Embryonic facial prominence (tissue), 1 donor: Measurements from ENCODE around the gene GNG8.
A peak's percentile ranks its signal among the peaks of the same experiment; 100 is the strongest.

ENCODE experiments used
- DNase-seq: peaks from one replicate; pipeline ENCODE4 v3.0.0-alpha.2; 2016; ENCODE audit errors: extremely low spot score

Gene GNG8

GRCh38 chr19:46635920-46636761 is at the start of gene GNG8:
TSS of gene GNG8 (minus strand) at chr19:46636202. CDS start at chr19:46634682, 1,520 bp downstream.
- DNase-seq: no peak

DNA sequence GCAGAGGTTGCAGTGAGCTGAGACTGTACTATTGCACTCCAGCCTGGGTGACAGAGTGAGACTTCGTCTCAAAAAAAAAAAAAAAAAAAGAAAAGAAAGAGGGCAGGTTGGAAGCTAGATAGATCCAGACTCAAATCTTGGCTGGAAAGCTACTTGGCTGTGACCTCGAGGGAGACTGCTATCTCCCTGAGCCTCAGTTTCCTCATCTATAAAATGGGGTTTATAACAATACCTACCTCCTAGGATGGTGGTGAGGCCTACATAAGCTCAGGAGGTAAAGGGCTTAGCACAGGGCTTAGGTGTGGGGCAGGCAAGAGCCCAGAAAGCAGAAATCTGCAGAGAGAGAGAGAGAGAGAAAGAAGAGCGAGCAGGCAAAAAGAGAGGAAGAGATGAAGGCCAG is 49.2 kb upstream of the GNG8 start:
- DNase-seq: no peak

DNA sequence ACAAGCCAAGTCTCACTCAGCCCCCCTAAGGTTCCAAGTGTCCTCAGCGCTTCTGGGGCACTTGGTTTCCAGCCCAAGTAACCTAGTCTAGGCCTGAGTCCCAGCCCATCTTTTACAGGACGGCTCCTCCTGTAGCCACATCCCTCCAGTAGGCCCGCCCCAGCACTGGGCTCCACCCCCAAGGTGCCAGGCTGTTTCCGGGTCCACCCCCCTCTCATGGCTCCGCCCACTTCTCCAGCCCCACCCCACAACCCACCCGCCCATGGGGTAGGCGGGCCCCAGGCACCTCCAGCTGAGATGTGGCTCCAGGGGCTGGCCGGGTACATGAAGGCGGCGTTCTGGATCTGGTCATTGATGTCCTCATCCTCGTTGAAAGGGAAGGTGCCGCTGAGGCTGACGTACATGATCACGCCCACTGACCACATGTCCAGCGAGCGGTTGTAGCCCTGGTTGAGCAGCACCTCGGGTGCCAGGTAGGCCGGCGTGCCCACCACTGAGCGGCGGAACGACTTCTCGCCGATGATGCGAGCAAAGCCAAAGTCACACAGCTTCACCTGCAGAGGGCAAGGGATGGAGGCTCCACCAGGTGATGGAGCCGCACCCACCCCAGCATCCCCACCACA is 42.2 kb upstream of the GNG8 start:
- no peak for DNase-seq

- no peak for DNase-seq
Measured at GRCh38 chr19:46674416-46675178, 38.6 kb upstream of the GNG8 start.

- DNase-seq: no peak
Measured at GRCh38 chr19:46670813-46671212, 34.8 kb upstream of the GNG8 start.

GRCh38 chr19:46668662-46669061 is 32.7 kb upstream of the GNG8 start:
- DNase-seq: no peak

GRCh38 chr19:46665072-46665471 is 29.1 kb upstream of the GNG8 start:
- DNase-seq: no peak

DNA sequence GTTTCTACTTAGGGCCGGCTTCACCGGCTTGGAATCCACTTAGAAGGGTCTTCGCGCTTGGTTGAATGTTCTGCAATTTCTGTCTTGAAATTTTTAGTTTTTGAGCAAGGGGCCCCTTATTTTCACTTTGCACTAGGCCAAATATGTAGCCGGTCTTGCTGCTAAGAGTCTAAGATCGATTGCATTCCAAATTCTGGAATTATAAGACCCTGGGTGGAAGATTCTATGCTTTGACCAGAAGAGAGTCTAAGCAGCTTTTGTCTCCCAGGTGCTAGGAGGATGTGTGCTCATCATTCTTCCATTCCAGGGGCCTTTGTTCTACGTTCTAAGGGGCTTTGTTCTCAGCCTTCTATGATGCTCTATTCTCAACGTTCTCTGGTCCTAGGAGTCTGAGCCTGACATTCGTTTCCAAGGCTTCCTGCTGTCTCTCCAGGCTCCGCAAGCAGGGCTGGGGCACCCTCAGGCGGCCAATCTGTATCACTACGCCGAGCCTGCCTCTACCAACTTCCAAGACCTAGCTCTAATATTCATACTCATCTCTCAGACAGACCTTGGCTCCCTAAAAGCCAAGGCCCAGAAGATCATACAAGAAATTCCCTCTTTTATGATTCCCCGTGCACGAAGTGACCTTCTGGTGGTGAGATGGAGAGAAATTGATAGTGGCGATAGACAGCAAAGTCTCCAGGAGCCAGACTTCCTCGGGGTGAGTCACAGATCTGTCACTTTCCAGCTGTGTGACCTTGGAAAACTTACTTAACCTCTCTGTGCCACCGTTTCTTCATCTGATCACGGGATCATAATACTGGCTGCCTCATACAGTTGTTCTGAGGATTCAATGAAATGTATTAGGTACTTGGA is 26.0 kb upstream of the GNG8 start:
- DNase-seq: peak; percentile 89

DNA sequence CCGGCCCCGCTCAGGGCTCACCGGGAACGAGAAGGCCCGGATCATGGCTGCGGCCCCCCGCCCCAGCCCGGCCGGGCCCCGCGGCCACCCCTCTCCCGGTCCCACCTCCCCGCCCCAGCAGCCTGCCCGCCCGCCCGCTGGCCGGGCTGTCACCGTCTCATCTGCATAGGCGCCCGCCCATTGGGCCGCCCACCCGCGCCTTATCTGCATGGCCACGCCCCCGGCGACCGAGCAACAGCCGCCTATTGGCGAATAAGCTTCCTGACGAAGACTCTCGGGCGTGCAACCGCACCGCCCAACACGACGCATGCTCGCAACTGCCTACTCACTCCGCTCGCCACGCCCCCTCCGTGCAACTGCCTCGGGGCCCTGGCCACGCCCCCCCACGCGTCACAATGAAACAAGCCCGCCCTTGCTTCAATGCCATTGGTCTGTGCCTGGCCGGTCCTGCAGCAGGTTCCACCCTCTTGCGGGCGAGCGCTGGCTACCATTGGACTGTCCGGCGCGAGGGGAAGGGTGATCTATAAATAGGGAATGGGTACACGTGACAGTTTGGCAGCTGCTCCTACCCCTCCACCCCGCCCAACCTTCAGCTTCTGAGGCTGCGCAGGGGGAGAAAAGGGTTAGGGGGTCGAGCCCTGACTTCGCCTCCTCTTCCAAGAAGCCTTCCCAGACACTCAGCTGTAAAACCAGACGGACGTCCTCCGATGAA is 25.2 kb upstream of the GNG8 start, which contains the start of gene DACT3:
Gene DACT3 (minus strand): TSS at position 163 of the 712 bp plus-strand sequence. CDS start 118 bp downstream, at position 45.
- peak; percentile 100 for DNase-seq

DNA sequence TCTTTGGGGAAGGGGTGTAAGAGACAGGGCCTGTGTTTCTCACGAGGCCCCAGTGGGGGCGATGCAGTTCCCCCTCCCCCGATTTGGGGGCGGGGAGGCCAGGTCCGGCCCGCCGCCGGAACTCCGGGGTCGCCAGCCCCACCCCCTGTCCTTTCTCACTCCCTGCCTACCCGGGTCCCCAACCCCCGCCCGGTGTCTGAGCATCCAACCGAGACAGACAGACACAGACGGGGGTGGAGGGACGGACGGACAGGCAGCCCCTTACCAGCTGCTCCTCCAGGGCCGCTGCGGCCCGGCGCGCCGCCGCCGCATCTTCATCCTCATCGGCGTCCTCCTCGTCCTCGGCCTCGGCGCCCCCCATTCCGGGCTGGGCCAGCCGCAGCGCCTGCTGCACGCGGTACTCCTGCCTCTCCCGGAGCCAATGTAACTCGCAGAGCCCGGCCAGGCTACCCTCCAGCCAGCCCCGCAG is 24.6 kb upstream of the GNG8 start:
- DNase-seq: no peak

GRCh38 chr19:46660008-46660517 is 24.1 kb upstream of the GNG8 start:
- peak; percentile 59 for DNase-seq

DNA sequence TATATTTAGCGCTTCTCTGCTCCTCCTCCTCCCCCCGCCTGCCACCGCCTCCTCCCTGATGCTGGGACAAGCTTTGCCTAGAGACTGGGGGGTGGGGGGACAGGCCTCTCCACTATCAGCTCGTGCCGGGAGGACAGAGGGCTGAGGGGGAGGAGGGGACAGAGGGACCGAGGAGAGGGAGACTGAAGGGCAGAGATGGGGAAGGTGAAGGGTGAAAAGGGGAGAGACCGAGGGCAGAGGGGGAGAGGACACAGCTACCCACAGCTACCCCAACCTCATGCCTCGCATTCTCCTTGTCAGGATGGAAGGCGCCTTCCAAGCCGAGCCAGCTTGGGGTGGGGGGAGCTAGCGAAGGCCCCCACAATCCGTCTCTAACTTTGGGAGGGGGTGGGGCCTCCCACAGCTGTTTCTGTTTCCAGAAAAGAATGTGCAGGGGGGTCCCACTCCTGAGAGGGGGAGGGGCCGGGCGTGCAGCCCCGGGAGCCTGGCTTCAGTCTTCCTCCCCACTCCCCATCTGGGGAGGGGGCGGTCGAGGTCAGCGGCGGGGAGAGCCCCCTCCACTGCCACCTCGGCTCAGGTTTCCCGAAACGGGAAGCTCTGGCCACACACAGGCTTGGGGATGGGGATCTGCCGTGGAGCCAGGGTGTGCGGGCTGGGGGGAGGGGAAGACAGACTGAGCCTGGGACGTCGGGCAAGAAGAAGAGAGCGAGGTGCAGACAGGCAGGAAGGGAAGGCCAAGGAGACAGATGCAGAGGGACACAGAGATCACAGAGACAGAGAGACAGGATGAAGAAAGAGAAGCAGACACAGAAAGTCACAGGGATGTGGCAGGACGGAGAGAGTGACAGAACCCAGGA is 23.4 kb upstream of the GNG8 start:
- DNase-seq: peak; percentile 18

DNA sequence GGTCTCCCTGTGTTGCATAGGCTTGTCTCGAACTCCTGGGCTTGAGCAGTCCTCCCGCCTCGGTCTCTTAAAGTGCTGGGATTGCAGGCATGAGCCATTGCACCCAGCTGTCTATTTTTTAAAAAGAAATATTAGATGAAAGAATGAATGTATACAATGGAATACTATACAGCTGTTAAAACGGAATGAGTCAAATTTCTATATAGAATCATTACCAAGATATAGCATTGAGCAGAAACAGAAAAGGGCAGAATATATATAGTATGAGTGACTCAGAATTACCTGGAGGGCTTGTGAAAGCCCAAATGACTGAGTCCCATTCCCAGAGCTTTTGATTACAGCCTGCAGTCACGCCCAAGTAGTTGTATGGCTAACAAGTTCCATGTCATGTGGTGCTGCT is 20.5 kb upstream of the GNG8 start:
- no peak for DNase-seq

DNA sequence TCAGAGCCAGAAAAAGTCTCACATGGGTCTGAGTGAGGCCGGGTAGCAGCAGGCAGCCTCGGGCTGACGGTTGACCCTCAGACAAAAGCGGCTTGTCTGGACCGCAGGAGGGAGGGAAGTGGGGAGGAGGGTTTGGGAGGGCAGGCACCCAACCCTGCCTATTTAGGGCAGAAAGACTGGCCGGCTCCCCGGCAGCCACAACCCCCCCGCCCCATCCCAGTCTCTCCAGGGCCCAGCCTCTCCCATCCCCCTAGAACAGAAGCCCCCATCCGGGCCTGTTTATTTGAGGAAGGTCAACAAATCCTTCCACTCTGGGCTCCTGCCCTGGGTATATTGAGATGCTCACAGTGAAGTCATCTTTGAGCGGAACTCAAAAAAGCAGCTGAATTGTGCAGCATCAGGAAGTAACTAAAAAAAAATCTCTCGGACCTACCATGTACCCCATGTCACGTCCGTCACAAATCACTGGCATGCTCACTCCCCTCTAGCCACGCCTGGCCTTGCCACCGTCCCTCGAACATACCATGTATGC is 18.7 kb upstream of the GNG8 start:
- DNase-seq: no peak

- no peak for DNase-seq
Measured at GRCh38 chr19:46650445-46650844, 14.4 kb upstream of the GNG8 start.

- no peak for DNase-seq
Measured at GRCh38 chr19:46648961-46649960, 13.3 kb upstream of the GNG8 start.

DNA sequence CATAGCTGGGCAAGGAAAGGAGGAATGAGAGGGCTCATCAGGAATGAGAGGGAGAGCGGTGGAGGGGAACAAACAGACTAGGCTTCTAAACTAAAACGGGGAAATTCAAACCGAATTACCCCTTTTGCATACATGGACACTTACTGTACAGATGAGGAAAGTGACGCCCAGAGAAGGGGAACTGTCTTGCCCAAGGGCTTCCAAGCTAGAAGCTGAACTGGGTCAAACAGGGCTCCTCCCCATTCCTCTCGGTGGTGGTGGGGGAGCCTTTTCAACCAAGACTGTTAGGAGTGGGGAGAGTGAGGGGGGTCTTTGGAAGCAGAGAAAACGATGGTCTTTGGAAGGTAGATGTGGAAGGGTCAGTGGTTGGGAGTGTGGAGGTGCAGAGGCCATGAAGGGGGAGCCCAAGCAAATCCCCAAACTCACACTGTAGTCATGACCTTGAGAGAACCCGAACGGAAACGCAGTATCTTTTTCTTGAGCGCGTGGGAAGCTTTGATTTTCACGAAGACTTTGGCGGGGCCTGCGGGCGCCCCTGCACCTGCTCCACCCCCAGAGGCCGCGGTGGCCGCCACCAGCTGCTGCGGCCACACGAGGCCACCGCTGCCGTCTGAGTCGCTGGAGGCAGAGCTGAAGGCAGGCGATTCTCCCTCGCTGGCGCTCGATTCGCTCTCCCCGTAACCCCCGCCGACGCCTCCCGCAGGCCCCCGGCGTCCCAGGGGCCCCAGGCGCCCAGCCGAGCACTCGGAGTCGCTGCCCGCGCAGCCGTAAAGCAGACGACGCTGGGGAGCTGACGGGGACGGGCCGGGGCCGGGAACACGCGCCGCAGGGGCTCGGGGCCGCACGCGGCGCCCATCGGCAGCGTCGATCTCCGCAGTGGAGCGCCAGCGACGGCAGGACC is 12.3 kb upstream of the GNG8 start:
- DNase-seq: no peak
